WTC11 (cell line): Measurements from ENCODE around the gene KNDC1. TPM values are rescaled to one million over a fixed set of nuclear protein-coding genes. Genes with fewer than 3 reads are reported as not detected.
A peak's percentile ranks its signal among the peaks of the same experiment; 100 is the strongest.

Experiments
- ATAC-seq: fragments of 200-7000 bp; cut with Tn5 transposase; 2 replicates; pipeline ENCODE4 v1.10.0; 2021; ENCODE audit warnings: mild to moderate bottlenecking, moderate library complexity
- CTCF ChIA-PET: fragments of 300-600 bp; sonication (Branson Sonifier 250); formaldehyde crosslinking; loops from one replicate; lab custom pipeline; 2021; ENCODE audit warnings: antibody characterized with exemption; lab: Charles Lee
- POLR2A ChIA-PET: fragments of 350-600 bp; sonication (Branson Sonifier 250); formaldehyde crosslinking; loops from one replicate; lab custom pipeline; 2021; ENCODE audit warnings: antibody characterized with exemption; lab: Charles Lee
- DNase-seq: peaks from one replicate; pipeline ENCODE4 v3.0.0; 2021; ENCODE audit warnings: low spot score
- H3K27ac Mint-ChIP-seq: 2 replicates; pipeline ENCODE4 v1.8.0; 2021; ENCODE audit warnings: mixed read lengths
- H3K27me3 Mint-ChIP-seq: 2 replicates; pipeline ENCODE4 v1.8.0; 2021; ENCODE audit warnings: low read depth, mild to moderate bottlenecking, moderate library complexity, mixed read lengths
- H3K36me3 Mint-ChIP-seq: 2 replicates; pipeline ENCODE4 v1.8.0; 2021; ENCODE audit warnings: mixed read lengths
- H3K4me1 Mint-ChIP-seq: 2 replicates; pipeline ENCODE4 v1.8.0; 2022; ENCODE audit warnings: mixed read lengths
- H3K4me3 Mint-ChIP-seq: 2 replicates; pipeline ENCODE4 v1.8.0; 2021; ENCODE audit warnings: mild to moderate bottlenecking, moderate library complexity, mixed read lengths
- H3K9me3 Mint-ChIP-seq: 2 replicates; pipeline ENCODE4 v1.8.0; 2021; ENCODE audit warnings: mixed read lengths
- CREB1 ChIP-seq: sonication (generic); formaldehyde crosslinking; IDR thresholded peaks from 2 replicates; pipeline ENCODE4 v1.8.0; 2023; ENCODE audit warnings: mild to moderate bottlenecking, missing genetic modification reagents
- E2F4 ChIP-seq: sonication (generic); formaldehyde crosslinking; IDR thresholded peaks from 2 replicates; pipeline ENCODE4 v1.8.1; 2022; ENCODE audit warnings: low read depth, mild to moderate bottlenecking, moderate library complexity, missing genetic modification reagents, borderline replicate concordance
- ELF4 ChIP-seq: sonication (generic); formaldehyde crosslinking; IDR thresholded peaks from 2 replicates; pipeline ENCODE4 v1.8.1; 2022; ENCODE audit warnings: low read depth, mild to moderate bottlenecking, moderate library complexity, missing genetic modification reagents
- EMX1 ChIP-seq: fragments of 250-450 bp; sonication (Bioruptor Pico); IDR thresholded peaks from 2 replicates; pipeline ENCODE4 v1.8.0; 2021; ENCODE audit warnings: mild to moderate bottlenecking
- ETV6 ChIP-seq: sonication (generic); formaldehyde crosslinking; IDR thresholded peaks from 2 replicates; pipeline ENCODE4 v1.8.1; 2022; ENCODE audit warnings: mild to moderate bottlenecking, missing genetic modification reagents
- FOXJ3 ChIP-seq: sonication (generic); formaldehyde crosslinking; IDR thresholded peaks from 2 replicates; pipeline ENCODE4 v1.9.0; 2021; ENCODE audit warnings: missing genetic modification reagents, mild to moderate bottlenecking, borderline replicate concordance
- FOXK1 ChIP-seq: sonication (generic); formaldehyde crosslinking; IDR thresholded peaks from 2 replicates; pipeline ENCODE4 v1.8.0; 2022; ENCODE audit warnings: mild to moderate bottlenecking, moderate library complexity, missing genetic modification reagents
- FOXP1 ChIP-seq: sonication (generic); formaldehyde crosslinking; IDR thresholded peaks from 2 replicates; pipeline ENCODE4 v1.8.0; 2022; ENCODE audit warnings: missing genetic modification reagents, mild to moderate bottlenecking, moderate library complexity, borderline replicate concordance
- FOXP4 ChIP-seq: sonication (generic); formaldehyde crosslinking; IDR thresholded peaks from 2 replicates; pipeline ENCODE4 v1.8.0; 2022; ENCODE audit warnings: mild to moderate bottlenecking, missing genetic modification reagents
- GTF2I ChIP-seq: fragments of 250-450 bp; sonication (Bioruptor Pico); conservative IDR thresholded peaks from 2 replicates; pipeline ENCODE4 v1.4.0; 2021; ENCODE audit warnings: mild to moderate bottlenecking
- HMGA2 ChIP-seq: fragments of 250-450 bp; sonication (Bioruptor Pico); IDR thresholded peaks from 2 replicates; pipeline ENCODE4 v1.4.0; 2021; ENCODE audit warnings: mild to moderate bottlenecking, moderate library complexity
- NFE2L1 ChIP-seq: sonication (generic); formaldehyde crosslinking; IDR thresholded peaks from 2 replicates; pipeline ENCODE4 v1.8.1; 2023; ENCODE audit warnings: missing genetic modification reagents
- NR2C2 ChIP-seq: sonication (generic); formaldehyde crosslinking; IDR thresholded peaks from 2 replicates; pipeline ENCODE4 v1.8.0; 2022; ENCODE audit warnings: mild to moderate bottlenecking, missing genetic modification reagents
- PREB ChIP-seq: sonication (generic); formaldehyde crosslinking; IDR thresholded peaks from 2 replicates; pipeline ENCODE4 v1.8.1; 2022; ENCODE audit warnings: mild to moderate bottlenecking, missing genetic modification reagents, moderate library complexity, borderline replicate concordance
- SMAD3 ChIP-seq: sonication (generic); formaldehyde crosslinking; IDR thresholded peaks from 2 replicates; pipeline ENCODE4 v1.8.0; 2022; ENCODE audit warnings: missing genetic modification reagents, mild to moderate bottlenecking, borderline replicate concordance
- SMAD4 ChIP-seq: sonication (generic); formaldehyde crosslinking; IDR thresholded peaks from 2 replicates; pipeline ENCODE4 v1.8.0; 2022; ENCODE audit warnings: mild to moderate bottlenecking, missing genetic modification reagents
- TEAD1 ChIP-seq: sonication (generic); formaldehyde crosslinking; IDR thresholded peaks from 2 replicates; pipeline ENCODE4 v1.8.0; 2022; ENCODE audit warnings: mild to moderate bottlenecking, missing genetic modification reagents
- ZMAT4 ChIP-seq: fragments of 250-450 bp; sonication (Bioruptor Pico); IDR thresholded peaks from 2 replicates; pipeline ENCODE4 v1.9.0; 2021; ENCODE audit warnings: mild to moderate bottlenecking
- ZNF396 ChIP-seq: fragments of 250-450 bp; sonication (Bioruptor Pico); IDR thresholded peaks from 2 replicates; pipeline ENCODE4 v1.8.0; 2021; ENCODE audit warnings: mild to moderate bottlenecking, moderate library complexity, borderline replicate concordance
- ZNF671 ChIP-seq: fragments of 250-450 bp; sonication (Bioruptor Pico); IDR thresholded peaks from 2 replicates; pipeline ENCODE4 v1.8.0; 2021; ENCODE audit warnings: mild to moderate bottlenecking
- total RNA-seq: library from RNA; stranded (reverse); gene quantifications from 3 replicates; pipeline ENCODE4 v1.2.3, GENCODE V29; 2021
- TF ChIP-seq, protein P1 (sequence below): sonication (generic); formaldehyde crosslinking; IDR thresholded peaks from 2 replicates; pipeline ENCODE4 v1.8.0; 2023; ENCODE audit warnings: missing genetic modification reagents
- TF ChIP-seq, protein P2 (sequence below): sonication (generic); formaldehyde crosslinking; IDR thresholded peaks from 2 replicates; pipeline ENCODE4 v1.8.0; 2023; ENCODE audit warnings: missing genetic modification reagents, mild to moderate bottlenecking, borderline replicate concordance

Gene KNDC1
- total RNA-seq, 1 experiment from 2014 or later: 26.6 TPM

GRCh38 chr10:133249975-133250754 lies 90.1 kb downstream of the KNDC1 start:
- Mint-ChIP-seq H3K4me1 (peaks cover 16% of the 10 kb centered on the region), H3K4me3 (no peak overlapping the region), H3K27me3 (no peaks in the 10 kb centered on the region), H3K36me3 (no peaks in the 10 kb centered on the region), H3K27ac (peak overlapping the region; percentile 8; the same call in 1 of the 2 replicates), H3K9me3 (no peaks in the 10 kb centered on the region)
- TF ChIP-seq ZNF671 (CRISPR knock-in tag) (no peak), FOXP4 (CRISPR knock-in tag) (no peak)
- DNase-seq (no peak), ATAC-seq (no peak)
- ChIA-PET POLR2A (no interaction called here), CTCF (no interaction called here)

DNA sequence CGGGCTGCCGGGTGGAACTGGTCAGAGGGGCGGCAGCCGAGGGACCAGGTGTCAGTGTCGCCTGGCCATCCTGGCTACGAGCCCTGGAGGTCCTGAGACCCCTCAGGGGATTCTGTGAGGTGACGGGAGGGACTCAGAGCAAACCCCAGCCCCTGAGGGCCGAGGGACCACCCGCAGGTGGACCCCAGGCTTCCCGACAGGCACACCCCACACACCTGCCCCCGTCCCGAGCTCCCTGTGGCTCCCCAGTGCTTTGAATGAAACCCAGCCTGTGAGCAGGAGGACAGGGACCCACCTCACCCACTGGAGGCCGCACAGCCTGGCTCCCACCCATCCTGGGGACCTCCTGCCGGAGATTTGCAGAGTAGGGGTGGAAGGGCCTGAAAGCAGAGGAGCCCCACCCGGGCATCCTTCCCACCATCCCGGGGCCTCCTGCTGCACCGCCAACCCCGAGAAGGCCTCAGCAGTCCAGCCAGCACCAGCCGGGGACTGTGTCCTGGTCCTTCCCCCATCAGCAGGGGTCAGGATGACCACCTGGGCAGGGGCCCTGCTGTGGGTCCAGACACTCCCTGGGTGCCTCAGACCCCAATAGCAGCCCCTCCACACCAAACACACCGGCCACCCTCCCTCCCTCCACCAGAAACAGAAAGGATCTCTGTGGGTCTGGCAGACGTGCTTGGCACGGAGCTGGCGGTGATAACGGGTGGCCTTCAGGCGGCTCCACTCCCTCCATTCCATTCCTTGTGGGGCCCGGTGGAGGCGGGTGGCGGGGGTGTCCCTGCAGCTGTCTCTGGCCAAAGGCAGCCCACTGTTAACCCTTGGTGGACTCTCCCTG lies 91.6 kb downstream of the KNDC1 start:
- peak overlapping the region; percentile 76; the same call in 1 of the 2 replicates for H3K27ac Mint-ChIP-seq
- DNase-seq: no peak
- H3K9me3 Mint-ChIP-seq: no peaks in the 10 kb centered on the region

DNA sequence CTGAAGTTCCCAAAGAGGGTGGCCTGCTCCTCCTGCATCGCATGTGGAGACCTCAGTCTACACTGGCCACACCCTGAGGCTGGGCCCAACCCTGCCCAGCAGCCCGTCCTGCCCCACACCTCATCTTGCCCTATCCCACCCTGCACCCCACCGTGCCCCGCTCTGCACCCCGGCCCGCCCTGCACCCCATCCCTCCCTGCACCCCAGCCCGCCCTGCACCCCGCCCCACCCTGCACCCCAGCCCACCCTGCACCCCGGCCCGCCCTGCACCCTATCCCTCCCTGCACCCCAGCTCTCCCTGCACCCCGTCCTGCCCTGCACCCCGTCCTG lies 92.2 kb downstream of the KNDC1 start:
- Mint-ChIP-seq H3K27me3 (no peaks in the 10 kb centered on the region; the same call in 1 of the 2 replicates), H3K4me1 (peaks cover 10% of the 10 kb centered on the region), H3K36me3 (no peaks in the 10 kb centered on the region), H3K4me3 (no peak overlapping the region), H3K9me3 (no peaks in the 10 kb centered on the region), H3K27ac (no peak overlapping the region)
- ChIA-PET CTCF (no interaction called here), POLR2A (no interaction called here)
- no peak for ATAC-seq
- DNase-seq: no peak
- TF ChIP-seq ZNF396 (no peak), SMAD4 (CRISPR knock-in tag) (no peak), TEAD1 (CRISPR knock-in tag) (no peak), EMX1 (CRISPR knock-in tag) (no peak), FOXK1 (CRISPR knock-in tag) (no peak), ZNF671 (CRISPR knock-in tag) (no peak)
- TF ChIP-seq, protein P1, sequence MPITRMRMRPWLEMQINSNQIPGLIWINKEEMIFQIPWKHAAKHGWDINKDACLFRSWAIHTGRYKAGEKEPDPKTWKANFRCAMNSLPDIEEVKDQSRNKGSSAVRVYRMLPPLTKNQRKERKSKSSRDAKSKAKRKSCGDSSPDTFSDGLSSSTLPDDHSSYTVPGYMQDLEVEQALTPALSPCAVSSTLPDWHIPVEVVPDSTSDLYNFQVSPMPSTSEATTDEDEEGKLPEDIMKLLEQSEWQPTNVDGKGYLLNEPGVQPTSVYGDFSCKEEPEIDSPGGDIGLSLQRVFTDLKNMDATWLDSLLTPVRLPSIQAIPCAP (CRISPR knock-in tag): no peak
- TF ChIP-seq, protein P2, sequence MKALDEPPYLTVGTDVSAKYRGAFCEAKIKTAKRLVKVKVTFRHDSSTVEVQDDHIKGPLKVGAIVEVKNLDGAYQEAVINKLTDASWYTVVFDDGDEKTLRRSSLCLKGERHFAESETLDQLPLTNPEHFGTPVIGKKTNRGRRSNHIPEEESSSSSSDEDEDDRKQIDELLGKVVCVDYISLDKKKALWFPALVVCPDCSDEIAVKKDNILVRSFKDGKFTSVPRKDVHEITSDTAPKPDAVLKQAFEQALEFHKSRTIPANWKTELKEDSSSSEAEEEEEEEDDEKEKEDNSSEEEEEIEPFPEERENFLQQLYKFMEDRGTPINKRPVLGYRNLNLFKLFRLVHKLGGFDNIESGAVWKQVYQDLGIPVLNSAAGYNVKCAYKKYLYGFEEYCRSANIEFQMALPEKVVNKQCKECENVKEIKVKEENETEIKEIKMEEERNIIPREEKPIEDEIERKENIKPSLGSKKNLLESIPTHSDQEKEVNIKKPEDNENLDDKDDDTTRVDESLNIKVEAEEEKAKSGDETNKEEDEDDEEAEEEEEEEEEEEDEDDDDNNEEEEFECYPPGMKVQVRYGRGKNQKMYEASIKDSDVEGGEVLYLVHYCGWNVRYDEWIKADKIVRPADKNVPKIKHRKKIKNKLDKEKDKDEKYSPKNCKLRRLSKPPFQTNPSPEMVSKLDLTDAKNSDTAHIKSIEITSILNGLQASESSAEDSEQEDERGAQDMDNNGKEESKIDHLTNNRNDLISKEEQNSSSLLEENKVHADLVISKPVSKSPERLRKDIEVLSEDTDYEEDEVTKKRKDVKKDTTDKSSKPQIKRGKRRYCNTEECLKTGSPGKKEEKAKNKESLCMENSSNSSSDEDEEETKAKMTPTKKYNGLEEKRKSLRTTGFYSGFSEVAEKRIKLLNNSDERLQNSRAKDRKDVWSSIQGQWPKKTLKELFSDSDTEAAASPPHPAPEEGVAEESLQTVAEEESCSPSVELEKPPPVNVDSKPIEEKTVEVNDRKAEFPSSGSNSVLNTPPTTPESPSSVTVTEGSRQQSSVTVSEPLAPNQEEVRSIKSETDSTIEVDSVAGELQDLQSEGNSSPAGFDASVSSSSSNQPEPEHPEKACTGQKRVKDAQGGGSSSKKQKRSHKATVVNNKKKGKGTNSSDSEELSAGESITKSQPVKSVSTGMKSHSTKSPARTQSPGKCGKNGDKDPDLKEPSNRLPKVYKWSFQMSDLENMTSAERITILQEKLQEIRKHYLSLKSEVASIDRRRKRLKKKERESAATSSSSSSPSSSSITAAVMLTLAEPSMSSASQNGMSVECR (CRISPR knock-in tag): no peak

More for the DNA sequence above, 91.6 kb downstream of the KNDC1 start:
- no peak for ATAC-seq
- CTCF ChIA-PET: no interaction called here
- Mint-ChIP-seq H3K4me1 (peaks cover 10% of the 10 kb centered on the region), H3K27me3 (no peaks in the 10 kb centered on the region; the same call in 1 of the 2 replicates), H3K4me3 (no peak overlapping the region), H3K36me3 (no peaks in the 10 kb centered on the region)
- POLR2A ChIA-PET: no interaction called here
- no peak for TF ChIP-seq FOXJ3 (CRISPR knock-in tag)
- no peak for TF ChIP-seq GTF2I (CRISPR knock-in tag)
- no peak for TF ChIP-seq HMGA2 (CRISPR knock-in tag)
- TF ChIP-seq NFE2L1: no peak
- no peak for TF ChIP-seq NR2C2 (CRISPR knock-in tag)
- TF ChIP-seq ETV6: no peak
- TF ChIP-seq E2F4 (CRISPR knock-in tag): no peak
- TF ChIP-seq SMAD3 (CRISPR knock-in tag): no peak
- TF ChIP-seq SMAD4 (CRISPR knock-in tag): no peak
- no peak for TF ChIP-seq CREB1 (CRISPR knock-in tag)
- TF ChIP-seq PREB: no peak
- TF ChIP-seq FOXP1 (CRISPR knock-in tag): no peak
- TF ChIP-seq ZMAT4: no peak
- no peak for TF ChIP-seq ELF4 (CRISPR knock-in tag)
